ENCODE results near the gene LRIG1. TPM values are rescaled to one million over a fixed set of nuclear protein-coding genes. Genes with fewer than 3 reads are reported as not detected.

Gene LRIG1
- total RNA-seq, 1 experiment from 2014 or later, result 5.3 TPM

DNA sequence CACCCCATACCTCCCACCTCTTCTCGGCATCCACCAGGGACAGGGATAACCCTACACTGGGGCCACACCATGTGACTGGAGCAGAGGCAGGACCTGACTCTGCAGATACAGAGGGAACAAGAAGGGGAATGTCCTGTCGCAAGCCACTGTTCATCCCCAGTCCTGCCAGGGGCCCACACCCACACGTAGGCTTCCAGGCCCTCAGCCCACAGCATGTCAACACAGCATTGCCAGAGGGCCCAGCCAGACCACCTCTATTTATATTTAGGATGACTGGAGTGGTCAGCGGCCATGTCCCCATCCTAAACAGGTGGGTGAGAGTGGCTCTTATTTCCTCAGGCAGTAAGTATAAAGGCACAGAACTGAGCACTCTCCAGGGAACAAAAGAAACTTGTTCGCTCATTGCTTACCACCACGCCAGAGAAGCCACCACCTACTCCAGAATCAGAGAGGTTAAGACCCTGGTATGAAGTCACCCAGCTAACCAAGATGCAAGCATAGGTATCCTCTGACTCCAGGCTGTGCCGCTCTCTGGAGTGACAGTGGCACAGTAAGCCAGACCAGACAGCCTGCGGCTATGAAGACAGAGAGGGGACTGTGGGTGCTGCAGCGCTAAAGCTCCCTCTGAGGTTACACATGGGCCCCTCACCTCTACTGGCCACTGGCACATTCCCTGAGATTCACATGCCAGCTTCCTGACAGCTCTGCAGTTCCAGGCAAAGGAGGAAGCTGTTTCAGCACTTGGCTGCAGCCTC lies 67.9 kb downstream of the LRIG1 start:
- no peak for DNase-seq (ENCODE audit: low read depth, low spot score)
- ChIA-PET CTCF (no interaction called here), POLR2A (no interaction called here)
- ATAC-seq, result no peak
- in situ Hi-C loops (cut with HindIII; ENCODE audit: low pct_unique_long_range_greater_than_20kb, low sequenced_read_pairs) (no loop called here), intact Hi-C loops (cut with micrococcal nuclease; ENCODE audit: unreplicated experiment) (no loop called here)
- H3K9me3 ChIP-seq (ENCODE audit: control insufficient read depth, insufficient read depth, low read depth, low read length), result no peaks in the 10 kb centered on the region
- TF ChIP-seq SIN3A (IDR thresholded peaks at IDR 0.05; ENCODE audit: borderline replicate concordance, insufficient read depth, low read depth, low read length) (no peak), POLR2AphosphoS5 (IDR thresholded peaks at IDR 0.05; ENCODE audit: low read depth, low read length) (no peak), TCF7L2 (IDR thresholded peaks at IDR 0.05; ENCODE audit: low read depth, low read length) (no peak)
- TF ChIP-seq, protein P1, sequence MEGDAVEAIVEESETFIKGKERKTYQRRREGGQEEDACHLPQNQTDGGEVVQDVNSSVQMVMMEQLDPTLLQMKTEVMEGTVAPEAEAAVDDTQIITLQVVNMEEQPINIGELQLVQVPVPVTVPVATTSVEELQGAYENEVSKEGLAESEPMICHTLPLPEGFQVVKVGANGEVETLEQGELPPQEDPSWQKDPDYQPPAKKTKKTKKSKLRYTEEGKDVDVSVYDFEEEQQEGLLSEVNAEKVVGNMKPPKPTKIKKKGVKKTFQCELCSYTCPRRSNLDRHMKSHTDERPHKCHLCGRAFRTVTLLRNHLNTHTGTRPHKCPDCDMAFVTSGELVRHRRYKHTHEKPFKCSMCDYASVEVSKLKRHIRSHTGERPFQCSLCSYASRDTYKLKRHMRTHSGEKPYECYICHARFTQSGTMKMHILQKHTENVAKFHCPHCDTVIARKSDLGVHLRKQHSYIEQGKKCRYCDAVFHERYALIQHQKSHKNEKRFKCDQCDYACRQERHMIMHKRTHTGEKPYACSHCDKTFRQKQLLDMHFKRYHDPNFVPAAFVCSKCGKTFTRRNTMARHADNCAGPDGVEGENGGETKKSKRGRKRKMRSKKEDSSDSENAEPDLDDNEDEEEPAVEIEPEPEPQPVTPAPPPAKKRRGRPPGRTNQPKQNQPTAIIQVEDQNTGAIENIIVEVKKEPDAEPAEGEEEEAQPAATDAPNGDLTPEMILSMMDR (IDR thresholded peaks at IDR 0.05), result no peak
- TF ChIP-seq, protein P2, sequence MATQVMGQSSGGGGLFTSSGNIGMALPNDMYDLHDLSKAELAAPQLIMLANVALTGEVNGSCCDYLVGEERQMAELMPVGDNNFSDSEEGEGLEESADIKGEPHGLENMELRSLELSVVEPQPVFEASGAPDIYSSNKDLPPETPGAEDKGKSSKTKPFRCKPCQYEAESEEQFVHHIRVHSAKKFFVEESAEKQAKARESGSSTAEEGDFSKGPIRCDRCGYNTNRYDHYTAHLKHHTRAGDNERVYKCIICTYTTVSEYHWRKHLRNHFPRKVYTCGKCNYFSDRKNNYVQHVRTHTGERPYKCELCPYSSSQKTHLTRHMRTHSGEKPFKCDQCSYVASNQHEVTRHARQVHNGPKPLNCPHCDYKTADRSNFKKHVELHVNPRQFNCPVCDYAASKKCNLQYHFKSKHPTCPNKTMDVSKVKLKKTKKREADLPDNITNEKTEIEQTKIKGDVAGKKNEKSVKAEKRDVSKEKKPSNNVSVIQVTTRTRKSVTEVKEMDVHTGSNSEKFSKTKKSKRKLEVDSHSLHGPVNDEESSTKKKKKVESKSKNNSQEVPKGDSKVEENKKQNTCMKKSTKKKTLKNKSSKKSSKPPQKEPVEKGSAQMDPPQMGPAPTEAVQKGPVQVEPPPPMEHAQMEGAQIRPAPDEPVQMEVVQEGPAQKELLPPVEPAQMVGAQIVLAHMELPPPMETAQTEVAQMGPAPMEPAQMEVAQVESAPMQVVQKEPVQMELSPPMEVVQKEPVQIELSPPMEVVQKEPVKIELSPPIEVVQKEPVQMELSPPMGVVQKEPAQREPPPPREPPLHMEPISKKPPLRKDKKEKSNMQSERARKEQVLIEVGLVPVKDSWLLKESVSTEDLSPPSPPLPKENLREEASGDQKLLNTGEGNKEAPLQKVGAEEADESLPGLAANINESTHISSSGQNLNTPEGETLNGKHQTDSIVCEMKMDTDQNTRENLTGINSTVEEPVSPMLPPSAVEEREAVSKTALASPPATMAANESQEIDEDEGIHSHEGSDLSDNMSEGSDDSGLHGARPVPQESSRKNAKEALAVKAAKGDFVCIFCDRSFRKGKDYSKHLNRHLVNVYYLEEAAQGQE (IDR thresholded peaks at IDR 0.05; ENCODE audit: insufficient read depth in 1 of 2, low read depth in 2 of 2, low read length in 1 of 2), result no peak
- H3K4me1 ChIP-seq (ENCODE audit: control insufficient read depth, insufficient read depth, low read length), result no peaks in the 10 kb centered on the region
- no peak overlapping the region for H3K27ac ChIP-seq (ENCODE audit: low read length)
- no peaks in the 10 kb centered on the region for H3K36me3 ChIP-seq (ENCODE audit: control insufficient read depth, insufficient read depth, low read length)
- BruUV-seq (replicated peaks), result no TSS peak
- H3K4me3 ChIP-seq (ENCODE audit: low read depth in 2 of 2, low read length in 2 of 2), result no peak overlapping the region
- H3K27me3 ChIP-seq (ENCODE audit: control insufficient read depth, insufficient read depth, low read length), result no peaks in the 10 kb centered on the region

DNA sequence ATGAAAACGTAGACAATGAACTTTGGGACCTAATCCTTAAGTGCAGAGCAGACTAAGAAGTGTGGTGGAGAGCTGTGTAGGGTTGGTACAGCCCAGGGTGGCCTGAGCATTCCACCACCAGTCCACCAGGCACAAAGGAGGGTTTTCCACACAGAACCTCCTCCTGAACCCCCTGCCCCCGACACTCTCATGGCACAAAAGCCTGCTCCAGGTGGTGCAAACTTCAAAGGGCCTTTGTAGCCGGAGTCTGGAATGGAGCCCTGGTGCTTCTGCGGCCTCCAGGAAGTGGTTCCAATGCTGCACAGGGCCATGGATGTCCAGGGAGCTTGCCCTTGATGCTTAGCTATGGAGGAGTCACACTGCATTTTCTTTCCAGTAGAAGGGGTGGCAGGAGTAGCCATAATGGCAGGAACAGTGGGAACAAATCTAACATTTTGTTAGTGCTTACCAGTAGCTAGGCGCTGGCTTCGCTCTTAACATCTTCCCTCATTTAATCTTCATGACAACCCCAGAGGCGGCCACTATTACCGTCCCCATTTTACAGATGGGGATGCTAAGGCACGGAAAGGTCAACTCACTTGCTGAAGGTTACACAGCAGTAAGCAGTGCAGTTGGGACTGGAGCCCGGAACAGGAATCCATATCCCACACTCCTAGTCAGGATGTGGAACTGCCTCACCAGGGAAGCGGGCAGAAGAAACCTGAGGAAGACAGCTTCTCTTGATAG lies 68.6 kb downstream of the LRIG1 start:
- Histone ChIP-seq H3K27ac (ENCODE audit: low read length) (no peak overlapping the region), H3K4me1 (ENCODE audit: control insufficient read depth, insufficient read depth, low read length) (no peaks in the 10 kb centered on the region), H3K9me3 (ENCODE audit: control insufficient read depth, insufficient read depth, low read depth, low read length) (no peaks in the 10 kb centered on the region), H3K4me3 (ENCODE audit: low read depth in 2 of 2, low read length in 2 of 2) (no peak overlapping the region), H3K36me3 (ENCODE audit: control insufficient read depth, insufficient read depth, low read length) (no peaks in the 10 kb centered on the region), H3K27me3 (ENCODE audit: control insufficient read depth, insufficient read depth, low read length) (no peaks in the 10 kb centered on the region)
- no TSS peak for BruUV-seq (replicated peaks)
- no peak for TF ChIP-seq SIN3A (IDR thresholded peaks at IDR 0.05; ENCODE audit: borderline replicate concordance, insufficient read depth, low read depth, low read length)
- TF ChIP-seq, protein P1 (IDR thresholded peaks at IDR 0.05), result no peak
- TF ChIP-seq, protein P2 (IDR thresholded peaks at IDR 0.05; ENCODE audit: insufficient read depth in 1 of 2, low read depth in 2 of 2, low read length in 1 of 2), result no peak
- no peak for TF ChIP-seq POLR2AphosphoS5 (IDR thresholded peaks at IDR 0.05; ENCODE audit: low read depth, low read length)
- TF ChIP-seq TCF7L2 (IDR thresholded peaks at IDR 0.05; ENCODE audit: low read depth, low read length), result no peak
- CTCF ChIA-PET, result no interaction called here
- in situ Hi-C loops (cut with HindIII; ENCODE audit: low pct_unique_long_range_greater_than_20kb, low sequenced_read_pairs) (no loop called here), intact Hi-C loops (cut with micrococcal nuclease; ENCODE audit: unreplicated experiment) (no loop called here)
- DNase-seq (ENCODE audit: low read depth, low spot score), result no peak
- ATAC-seq, result no peak
- POLR2A ChIA-PET, result no interaction called here

All from Panc1 (cell line).